AG08395 (cell line): ENCODE measurements around the gene JAG2.
"Not testable (repeated sequence)": the region's sequence is repeated elsewhere in the genome, so short reads cannot be mapped to it uniquely, and the experiment has no call there.

Source experiments
- DNase-seq: peaks from one replicate; pipeline ENCODE4 v3.0.0; 2012; ENCODE audit warnings: mixed read lengths, low spot score

JAG2 gene

DNA sequence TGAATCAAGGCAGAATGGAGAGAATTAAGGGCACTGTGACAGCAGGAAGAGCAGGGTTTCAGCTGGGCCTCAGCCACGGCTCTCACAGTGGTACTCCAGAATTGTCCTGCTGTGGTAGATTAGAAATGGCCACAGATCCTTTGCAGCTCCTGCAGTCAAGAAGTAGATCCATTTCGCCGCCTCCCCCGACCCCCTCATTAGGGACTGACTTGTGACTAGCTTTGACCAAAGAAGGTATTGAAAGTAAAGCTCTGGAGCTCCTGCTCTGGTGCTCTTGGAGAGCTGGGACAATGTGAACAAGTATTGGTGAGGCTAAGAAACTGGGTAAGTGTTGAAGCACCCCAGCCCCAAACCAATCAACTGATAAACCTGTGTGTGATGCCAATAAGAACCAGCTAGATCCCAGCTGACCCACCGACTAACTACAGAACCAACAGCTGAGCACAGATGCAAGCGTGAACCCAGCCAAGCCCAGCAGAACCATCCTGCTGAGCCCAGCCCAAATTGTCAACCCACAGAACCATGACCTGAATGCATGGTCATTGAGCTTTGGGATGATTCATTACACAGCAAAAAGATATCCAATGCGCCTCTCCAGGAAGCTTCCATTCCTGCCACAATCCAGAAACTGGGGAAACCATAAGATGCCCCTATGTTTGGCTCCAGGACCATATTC is 50.7 kb downstream of the JAG2 start:
- no peak for DNase-seq

DNA sequence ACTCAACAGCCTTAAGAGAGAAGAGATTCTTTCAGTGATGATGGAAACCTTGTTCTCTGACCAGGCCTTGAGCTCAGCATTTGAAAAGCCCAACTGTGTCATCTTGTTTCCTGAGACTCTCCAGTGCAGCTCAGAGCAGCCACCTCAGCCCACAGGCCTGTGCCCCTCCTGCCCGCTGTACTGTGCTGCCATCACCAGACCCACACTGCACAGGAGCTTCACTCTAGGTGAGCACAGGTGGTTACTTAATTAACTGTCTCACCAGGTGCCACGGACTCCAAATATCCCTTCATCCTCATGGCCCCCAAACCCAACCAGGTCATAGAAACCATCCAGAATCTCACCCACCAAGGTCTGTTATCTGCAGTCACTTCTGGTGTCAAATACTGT is 51.3 kb downstream of the JAG2 start:
- no peak for DNase-seq

DNA sequence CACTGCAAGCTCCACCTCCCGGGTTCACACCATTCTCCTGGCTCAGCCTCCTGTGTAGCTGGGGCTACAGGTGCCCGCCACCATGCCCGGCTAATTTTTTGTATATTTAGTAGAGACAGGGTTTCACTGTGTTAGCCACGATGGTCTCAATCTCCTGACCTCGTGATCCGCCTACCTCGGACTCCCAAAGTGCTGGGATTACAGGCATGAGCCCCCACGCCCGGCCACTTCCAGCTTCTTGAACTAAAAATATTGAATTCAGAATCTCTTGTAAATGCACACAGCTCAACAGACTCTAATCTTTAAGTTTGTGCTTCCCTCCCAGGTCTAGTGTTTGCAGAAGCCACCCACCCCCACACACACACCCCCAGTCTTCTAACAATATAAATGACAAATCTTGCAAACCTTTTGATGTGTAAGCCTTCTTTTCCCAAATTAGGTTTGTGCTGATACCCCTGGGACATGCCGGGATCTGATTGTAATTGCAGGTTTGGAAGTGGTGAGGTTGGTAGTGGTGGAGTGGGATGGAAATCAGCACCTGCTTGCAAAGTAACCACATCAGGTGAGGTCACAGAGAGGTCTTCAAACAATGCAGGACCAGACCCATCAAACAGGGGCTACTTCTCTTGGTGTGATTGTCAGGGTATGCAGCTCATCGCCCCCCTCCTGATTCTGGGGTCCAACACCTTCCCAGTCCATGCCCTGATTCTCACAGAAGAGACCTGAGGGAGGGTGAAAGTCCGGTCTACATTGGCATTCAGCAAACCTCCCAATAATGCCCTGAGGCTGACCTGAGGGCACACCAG is 51.9 kb downstream of the JAG2 start:
- DNase-seq = no peak

DNA sequence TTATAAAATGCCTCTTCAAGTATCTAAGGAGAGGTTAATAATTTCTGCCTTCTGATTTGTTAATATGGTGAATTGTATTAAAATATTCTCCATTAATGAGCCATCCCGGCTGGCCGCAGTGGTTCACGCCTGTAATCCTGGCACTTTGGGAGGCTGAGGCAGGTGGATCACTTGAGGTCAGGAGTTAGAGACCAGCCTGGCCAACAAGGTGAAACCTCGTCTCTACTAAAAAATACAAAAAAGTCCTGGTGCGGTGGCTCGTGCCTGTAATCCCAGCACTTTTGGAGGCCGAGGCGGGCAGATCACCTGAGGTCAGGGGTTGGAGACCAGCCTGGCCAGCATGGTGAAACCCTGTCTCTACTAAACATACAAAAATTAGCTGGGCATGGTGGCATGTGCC is 59.3 kb downstream of the JAG2 start:
- not testable (repeated sequence) for DNase-seq

DNA sequence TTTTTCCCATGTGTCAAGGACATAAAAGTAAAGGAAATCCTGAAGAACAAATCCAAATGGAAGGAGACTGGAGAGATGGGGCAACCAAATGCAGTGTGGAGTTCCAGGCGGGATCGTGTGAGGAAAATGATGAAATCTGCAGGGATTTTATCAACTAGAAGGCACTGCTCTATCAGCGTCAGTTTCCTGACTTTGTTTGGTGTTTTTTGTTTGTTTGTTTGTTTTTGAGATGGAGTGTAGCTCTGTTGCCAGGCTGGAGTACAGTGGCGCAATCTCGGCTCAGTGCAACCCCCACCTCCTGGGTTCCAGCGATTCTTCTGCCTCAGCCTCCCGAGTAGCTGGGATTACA is 60.1 kb downstream of the JAG2 start:
- no peak for DNase-seq

DNA sequence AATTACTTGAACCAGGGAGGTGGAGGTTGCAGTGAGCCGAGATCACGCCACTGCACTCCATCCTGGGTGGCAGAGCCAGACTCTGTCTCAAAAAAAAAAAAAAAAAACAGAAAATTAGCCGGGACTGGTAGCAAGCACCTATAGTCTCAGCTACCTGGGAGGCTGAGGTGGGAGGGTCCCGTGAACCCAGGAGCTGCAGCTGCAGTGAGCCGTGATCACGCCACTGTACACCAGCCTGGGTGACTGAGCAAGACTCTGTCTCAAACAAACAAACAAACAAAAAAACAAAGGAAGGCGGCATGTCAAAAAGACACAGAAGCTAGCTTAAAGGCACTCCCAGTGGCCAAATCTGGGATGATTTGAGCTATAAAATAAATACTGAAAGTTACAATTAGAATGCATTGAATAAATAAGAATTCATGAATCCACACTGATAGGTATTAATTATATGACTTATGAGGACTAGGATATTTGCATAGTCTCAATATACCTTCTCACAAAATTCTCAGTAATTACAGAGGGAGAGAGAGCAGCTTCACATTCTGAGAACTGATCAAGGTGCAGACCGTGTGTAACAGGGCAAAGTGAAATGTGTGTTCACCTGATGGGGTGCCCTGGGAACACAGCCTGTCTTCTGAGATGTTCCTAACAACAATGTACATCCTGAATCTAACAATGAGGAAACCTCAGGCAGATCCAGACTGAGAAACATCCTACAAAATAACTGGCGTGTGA is 60.6 kb downstream of the JAG2 start:
- DNase-seq = no peak

DNA sequence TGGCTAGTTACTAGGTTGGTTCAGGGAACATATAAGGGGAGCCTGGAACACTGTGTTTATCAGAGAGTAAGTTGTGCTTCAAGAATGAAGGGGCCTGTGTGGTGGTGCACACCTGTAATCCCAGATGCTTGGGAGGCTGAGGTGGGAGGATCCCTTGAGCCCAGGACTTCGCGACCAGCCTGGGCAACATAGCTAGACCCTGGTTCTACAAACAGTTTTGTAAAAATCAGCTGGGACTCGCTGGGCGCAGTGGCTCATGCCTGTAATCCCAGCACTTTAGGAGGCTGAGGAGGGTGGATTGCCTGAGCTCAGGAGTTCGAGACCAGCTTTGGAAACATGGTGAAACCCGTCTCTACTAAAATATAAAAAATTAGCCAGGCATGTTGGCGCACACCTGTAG is 61.2 kb downstream of the JAG2 start:
- DNase-seq = no peak

DNA sequence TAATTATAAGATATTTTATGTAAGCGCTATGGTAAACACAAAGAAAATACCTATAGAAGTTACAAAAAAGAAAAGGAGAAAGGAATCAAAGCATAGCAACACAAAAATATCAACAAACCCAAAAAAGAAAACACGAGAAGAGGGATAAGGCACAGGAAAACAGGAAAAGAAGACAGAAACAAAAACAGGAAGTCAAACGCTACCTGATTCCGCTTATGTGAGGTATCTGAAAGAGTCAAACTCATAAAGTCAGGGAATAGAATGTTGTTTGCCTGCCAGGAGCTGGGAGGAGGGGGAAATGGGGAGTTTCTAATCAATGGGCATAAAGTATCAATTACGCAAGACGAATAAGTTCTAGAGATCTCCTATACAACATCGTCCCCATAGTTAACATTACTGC is 63.4 kb downstream of the JAG2 start:
- no peak for DNase-seq

DNA sequence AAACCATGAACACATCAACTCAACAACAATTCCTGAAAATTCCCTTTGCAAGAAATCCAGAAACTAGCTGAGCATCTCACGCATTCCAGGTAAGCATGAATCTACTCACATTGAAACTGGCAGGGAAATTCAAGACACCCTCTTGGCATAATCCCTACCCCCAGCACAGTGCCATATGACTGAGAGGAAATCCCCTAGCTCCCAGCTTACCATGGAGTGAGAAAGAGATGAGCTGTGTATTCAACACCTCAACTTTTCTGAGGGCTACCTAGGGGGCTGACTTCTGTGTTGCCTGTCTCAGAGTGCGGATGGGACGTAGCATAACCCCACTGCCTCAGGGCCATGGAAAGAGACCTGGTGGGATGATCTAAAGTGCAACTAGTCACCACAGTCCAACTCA is 65.7 kb downstream of the JAG2 start:
- DNase-seq = no peak

DNA sequence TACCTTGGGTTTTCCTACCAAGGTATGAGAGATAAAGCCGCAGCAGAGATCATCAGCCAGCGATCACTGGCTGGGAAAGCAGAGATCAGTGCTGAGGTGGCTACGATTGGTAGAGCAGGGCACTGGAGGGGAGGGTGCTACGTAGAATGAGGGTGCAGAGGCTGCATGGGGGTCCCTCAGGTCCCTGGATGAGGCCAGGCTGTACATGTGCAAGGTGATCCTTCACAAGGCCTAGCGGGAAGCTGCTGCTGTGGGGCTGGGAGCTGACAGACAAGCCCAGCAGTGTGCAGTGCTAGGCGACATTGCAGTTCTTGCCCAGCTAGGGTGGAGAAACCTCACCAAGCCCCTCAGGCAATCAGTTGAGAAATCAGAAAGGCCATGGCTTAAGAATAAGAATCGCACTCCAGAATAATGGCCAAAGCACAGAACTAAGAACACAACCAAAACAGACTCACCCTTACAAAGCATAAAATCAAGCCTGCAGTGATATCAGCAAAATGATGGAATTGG is 66.2 kb downstream of the JAG2 start:
- no peak for DNase-seq

DNA sequence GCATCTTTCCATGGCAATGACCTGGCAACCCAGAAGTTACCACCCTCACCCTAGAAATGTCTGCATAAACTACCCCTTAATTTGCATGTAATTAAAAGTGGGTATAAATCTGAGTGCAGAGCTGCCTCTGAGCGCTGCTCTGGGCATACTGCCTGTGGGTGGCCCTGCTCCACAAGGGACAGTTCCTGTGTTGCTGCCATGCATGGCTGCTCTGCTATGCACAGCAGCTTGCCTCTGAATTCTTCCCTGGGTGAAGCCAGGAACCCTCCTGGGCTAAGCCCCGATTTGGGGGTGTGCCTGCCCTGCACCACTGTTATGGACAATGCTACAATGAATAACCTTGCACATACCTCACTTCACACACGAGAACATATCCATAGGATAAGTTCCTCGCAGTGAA is 67.7 kb downstream of the JAG2 start:
- DNase-seq = no peak

DNA sequence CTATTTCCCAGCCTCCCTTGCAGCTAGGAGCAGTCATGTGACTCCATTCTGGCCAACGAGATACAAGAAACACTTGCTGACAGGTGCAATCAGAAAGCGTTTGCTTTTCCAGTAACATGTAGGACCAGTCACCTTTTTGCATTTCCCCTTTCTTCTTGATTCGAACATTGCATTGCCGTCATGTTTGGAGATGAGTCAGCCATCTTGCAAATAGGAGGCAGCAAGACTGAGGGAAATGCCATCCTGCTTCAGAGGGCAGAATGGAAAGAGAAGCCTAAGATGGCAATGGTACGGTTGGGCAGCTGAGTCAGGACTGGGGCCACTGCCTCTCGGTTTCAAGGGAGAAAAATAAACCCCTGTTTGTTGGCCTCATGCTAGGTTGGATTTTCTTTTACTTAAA is 68.8 kb downstream of the JAG2 start:
- no peak for DNase-seq

DNA sequence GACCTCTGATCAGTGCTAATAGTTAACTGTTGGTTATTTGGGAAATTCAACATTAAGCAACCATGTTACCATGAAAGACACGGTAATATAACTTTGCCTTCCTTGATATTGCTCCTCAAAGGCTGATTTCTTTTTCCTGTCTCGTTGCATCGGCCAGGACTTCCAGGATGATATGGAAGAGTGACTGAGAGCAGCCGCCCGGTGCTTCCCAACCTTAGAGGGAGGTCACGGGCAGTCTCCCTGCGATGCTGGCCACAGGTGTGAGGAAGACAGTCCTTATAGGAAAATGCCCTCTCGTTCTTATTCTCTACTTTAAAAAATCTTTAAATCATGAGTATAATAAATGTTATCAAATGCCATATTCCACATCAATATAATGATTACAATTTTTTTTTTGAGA is 70.3 kb downstream of the JAG2 start:
- no peak for DNase-seq

DNA sequence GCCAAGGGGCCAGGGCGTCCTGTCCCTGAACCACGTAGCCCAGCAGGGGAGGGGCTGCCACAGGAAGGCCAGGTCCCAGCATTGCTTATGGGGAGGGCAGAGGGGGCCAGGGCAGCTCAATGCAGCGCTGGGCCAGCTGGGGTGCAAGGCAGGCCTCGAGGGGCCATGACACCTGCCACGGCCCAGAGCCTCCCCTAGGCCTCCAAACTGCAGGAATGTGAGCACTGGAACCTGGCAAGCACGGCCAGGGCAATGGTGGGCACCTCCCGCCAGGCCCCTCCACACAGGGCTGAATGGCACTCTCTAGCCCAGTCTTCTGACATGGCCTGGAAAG is 70.8 kb downstream of the JAG2 start:
- DNase-seq = no peak

DNA sequence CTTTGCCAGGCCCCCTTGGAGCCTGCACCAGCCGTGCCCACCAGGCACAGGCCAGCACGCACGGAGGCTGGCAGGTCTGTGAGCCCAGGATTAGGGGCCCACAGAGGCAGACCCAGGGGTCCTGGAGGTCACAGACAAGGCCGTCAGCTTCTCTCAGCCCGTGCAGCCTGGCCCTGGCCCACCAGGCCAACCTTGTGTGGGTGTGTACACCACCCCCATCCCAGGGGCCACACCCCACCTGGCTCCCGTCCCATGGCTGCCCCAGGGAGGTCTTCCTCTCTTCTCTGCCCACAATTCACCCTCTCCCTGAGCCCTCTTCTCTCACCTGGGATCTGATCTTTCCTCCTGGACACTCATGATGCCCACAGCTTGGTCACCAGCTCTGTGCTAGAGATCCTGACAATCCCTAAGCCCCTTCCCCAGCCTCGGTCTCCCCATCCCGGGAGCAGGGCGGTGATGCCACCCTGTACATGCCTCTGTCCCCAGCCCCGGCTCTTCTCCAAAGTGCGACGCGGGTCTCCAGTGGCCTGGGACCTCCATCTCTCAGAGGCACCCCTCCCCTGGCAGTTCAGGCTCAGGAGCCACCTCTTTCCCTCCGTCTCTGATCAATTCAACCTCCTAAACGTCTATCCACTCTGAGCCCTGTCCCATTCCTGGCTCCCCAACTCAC is 72.2 kb downstream of the JAG2 start:
- DNase-seq = no peak

DNA sequence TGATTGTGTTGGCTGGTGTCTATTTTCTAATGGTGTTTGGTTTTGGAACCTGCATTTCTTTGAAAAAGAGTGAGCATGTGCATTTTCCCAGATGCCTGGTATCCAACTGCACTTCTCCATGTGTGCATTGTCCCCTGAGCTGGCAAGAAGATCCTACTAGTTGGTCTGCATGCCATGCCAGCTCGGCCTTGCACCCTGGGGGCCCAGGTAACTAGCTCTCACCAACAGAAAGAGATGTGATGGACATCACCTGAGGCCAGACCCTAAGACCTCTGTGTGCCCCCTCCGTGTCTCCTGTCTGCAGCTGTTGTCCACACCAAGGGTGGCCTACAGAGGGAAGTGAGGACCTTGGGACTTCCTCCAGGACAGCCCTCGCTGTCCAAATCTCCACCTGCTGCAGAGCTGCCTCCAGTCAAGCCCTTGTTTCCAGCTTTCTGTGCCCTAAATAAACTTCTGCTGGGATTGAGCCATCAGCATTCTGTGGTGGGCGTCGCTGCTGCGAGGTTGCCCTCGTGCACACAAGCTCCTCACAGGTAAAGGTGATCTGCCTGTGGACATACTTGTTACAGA is 73.3 kb downstream of the JAG2 start:
- no peak for DNase-seq

DNA sequence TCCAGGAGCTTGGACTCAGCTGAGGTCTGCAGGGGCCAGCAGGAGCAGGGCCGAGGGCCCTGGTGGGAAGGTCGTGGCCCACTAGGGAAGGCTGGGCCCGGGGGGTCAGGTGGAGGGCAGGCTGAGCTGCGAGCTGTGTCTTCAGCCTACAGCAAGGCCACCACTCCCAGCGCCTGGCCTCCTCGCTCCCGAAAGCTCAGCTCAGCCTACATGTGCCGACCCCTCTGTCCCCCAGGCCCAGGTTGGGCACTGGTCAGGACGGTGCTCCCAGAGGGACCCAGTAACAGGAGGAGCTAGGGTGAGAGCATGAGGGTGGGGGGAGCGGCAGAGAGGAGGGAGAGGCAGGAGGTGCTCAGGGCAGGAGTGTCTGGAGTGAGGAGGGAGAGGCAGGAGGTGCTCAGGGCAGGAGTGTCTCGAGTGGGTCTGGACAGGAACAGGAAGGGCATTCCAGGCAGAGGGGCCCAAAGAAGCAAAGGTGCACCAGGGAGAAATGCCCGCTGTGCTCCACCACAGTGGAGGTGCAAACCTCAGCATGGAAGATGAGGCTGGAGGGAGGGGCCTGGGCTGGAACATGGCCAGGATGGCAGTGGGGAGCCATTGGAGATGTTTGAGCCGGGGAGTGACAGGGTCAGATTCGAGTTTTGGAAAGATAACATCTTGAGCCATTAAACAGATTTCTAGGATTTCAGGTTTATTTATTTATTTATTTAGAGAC is 74.2 kb downstream of the JAG2 start:
- no peak for DNase-seq

DNA sequence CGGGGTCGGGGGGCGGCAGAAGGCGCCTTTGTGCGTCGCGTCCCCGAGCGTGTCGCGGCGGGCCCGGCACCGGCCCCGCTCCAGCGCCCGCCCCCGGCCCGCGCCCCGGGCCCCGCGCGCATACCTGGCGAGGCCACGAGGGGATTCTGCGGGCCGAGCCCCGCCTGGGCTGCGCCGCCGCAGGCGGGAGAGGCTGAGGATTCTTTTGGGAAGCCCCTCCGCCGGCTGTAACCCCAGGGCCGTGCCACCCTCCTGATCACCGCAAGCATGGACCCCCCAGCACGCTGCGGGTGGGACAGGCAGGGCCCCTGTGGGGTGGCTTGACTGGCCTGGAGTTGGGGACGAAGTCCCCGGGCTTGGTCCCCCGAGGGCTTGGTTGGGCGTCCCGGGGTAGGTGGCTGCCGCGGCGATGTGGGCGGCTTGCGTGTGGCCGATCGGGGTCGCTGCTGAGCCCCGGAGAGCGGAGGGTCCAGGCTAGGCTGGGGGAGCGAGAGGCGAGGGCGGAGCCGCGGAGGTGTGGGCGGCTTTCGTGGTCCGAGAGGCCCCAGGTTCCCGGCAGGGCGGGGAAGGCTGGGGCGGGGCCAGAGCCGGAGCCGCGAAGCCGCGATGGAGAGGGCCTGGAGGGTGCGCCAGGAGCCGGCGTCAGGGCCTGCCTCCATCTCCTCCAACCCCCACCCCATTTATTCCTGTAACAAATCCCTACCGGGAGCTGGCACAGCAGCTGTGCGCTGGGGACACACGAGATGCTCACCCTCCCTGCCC is 75.0 kb downstream of the JAG2 start:
- DNase-seq = peak; percentile 75

DNA sequence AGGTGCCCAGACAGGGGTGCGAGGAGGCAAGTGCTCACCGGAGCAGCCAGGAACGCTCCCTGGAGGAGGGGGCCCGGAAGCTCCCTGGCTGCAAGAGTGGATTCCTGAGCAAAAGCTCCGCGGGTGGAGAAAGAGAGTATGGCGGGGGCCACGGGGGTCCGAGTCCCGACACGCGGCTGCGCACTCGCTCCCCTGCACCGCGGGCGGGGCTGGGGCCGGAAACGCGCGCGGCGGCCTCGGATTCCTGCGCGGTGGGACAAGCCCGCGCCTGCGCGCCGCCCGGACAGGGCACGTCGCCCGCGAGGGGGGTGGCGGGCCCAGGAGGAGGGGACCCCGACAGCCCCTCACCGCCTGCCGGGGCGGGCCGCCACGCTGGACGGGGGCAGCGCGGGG is 75.5 kb downstream of the JAG2 start:
- DNase-seq = peak; percentile 87

DNA sequence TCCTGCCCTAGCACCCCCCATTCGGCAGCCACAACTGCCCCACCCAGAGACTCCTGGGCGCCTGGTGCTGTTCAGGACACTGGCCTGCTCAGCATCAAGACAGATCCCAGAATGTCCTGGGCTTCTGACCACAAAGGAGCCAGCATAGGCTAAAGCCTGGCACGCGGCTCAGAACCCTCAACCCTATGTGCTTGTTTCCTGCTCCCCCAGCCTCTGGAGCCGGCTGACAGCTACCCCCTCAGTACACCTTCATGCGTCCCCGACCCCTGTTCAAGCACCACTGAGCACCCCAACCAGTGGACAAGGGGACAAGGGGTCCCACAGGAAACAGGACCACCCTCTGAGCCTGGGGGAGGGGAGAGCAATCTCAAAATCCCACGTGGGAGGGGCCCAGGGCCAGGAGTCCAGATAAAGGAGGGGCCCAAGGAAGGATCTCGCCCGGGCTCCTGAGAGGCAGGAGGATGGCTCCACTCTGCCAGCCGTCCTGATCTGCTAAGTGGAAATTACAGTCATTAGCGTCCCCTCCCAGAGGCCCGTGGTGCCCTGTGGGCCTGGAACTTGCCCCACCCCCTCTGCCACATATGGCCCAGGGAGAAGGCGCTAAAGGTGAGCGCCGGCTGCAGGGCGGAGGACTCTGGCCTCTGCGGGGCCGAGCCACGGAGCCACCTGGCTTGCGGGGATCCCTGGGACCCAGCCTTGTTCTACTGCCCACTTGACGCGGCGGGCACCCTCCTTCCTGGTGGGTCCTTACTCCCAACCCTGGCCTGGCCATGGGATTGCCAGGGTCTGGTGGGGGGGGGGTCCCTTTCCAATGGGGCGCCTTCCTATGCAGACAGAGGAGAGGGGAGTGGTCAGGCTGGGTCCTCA is 76.2 kb downstream of the JAG2 start:
- no peak for DNase-seq
